ENCODE data around the gene NUDT22.

GRCh38 chr11:64244966-64245365 is 18.9 kb downstream of the NUDT22 start:
- TF ChIP-seq CTCF (IDR thresholded peaks at IDR 0.05; ENCODE audit: control extremely low read depth in 1 of 3, insufficient read depth in 1 of 3, low read depth in 1 of 3, low read length in 3 of 3) (no peak), ASH2L (IDR thresholded peaks at IDR 0.05; ENCODE audit: low read length) (no peak), POLR2A (IDR thresholded peaks at IDR 0.05; ENCODE audit: control extremely low read depth in 1 of 2, low read depth in 2 of 2, low read length in 2 of 2) (no peak), RFX5 (IDR thresholded peaks at IDR 0.05; ENCODE audit: borderline replicate concordance, low read depth, low read length) (no peak), EZH2 (IDR thresholded peaks at IDR 0.05; ENCODE audit: low read depth, low read length, severe bottlenecking) (no peak), E2F6 (IDR thresholded peaks at IDR 0.05) (no peak), SP2 (IDR thresholded peaks at IDR 0.05; ENCODE audit: low read length) (no peak), TAF1 (IDR thresholded peaks at IDR 0.05; ENCODE audit: low read depth, low read length) (no peak), GTF2F1 (IDR thresholded peaks at IDR 0.05; ENCODE audit: borderline replicate concordance, low read depth, low read length) (no peak), SAP30 (IDR thresholded peaks at IDR 0.05; ENCODE audit: insufficient read depth, insufficient replicate concordance, low read length) (no peak), EP300 (IDR thresholded peaks at IDR 0.05; ENCODE audit: borderline replicate concordance in 1 of 2, low read depth in 2 of 2, low read length in 2 of 2) (no peak), KDM4A (IDR thresholded peaks at IDR 0.05; ENCODE audit: low read depth, low read length, severe bottlenecking) (no peak)

All from H1 (cell line).